ENCODE results near the gene ZSCAN4. TPM values are rescaled to one million over a fixed set of nuclear protein-coding genes. Genes with fewer than 3 reads are reported as not detected.

Gene ZSCAN4, protein sequence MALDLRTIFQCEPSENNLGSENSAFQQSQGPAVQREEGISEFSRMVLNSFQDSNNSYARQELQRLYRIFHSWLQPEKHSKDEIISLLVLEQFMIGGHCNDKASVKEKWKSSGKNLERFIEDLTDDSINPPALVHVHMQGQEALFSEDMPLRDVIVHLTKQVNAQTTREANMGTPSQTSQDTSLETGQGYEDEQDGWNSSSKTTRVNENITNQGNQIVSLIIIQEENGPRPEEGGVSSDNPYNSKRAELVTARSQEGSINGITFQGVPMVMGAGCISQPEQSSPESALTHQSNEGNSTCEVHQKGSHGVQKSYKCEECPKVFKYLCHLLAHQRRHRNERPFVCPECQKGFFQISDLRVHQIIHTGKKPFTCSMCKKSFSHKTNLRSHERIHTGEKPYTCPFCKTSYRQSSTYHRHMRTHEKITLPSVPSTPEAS
- polyA plus RNA-seq (2011; rRNA removed) (not detected in 2 replicates), polyA minus RNA-seq (2011; rRNA and poly(A)+ RNA removed) (not detected in 2 replicates)

DNA sequence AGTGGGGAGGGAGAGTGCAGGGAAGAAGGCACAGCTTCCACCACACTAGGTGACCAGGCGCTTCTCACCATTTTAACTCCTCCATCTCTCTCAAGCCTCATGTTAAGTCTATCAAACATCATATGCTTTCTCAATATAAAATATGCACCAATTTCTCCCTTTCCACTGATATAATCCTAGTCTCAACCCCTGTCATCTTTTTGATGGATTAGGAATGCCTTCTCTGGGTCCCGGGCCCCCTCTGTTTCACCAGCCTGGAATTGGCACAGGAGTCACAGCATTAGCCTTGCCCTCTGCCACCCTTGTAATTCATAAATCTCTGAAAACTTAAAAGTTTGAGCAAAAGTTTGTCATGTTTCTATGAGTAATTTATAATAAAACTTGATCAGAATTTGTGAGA is at the start of gene ZSCAN4:
Gene ZSCAN4 (plus strand): TSS at position 301 of the 400 bp plus-strand sequence. CDS start 7,211 bp downstream, outside the sequence.
- ChIA-PET POLR2A (no interaction called here), CTCF (no interaction called here)

GRCh38 chr19:57620673-57621348 is 47.9 kb upstream of the ZSCAN4 start:
- Histone ChIP-seq H3K27ac (ENCODE audit: low read depth, low read length) (no peak overlapping the region), H3K4me3 (ENCODE audit: low read depth, low read length) (no peak overlapping the region), H3K27me3 (ENCODE audit: control insufficient read depth, insufficient read depth, low read length) (no peaks in the 10 kb centered on the region), H3K9me3 (ENCODE audit: control insufficient read depth, insufficient read depth, low read length) (peaks cover 86% of the 10 kb centered on the region)
- TF ChIP-seq, protein P1, sequence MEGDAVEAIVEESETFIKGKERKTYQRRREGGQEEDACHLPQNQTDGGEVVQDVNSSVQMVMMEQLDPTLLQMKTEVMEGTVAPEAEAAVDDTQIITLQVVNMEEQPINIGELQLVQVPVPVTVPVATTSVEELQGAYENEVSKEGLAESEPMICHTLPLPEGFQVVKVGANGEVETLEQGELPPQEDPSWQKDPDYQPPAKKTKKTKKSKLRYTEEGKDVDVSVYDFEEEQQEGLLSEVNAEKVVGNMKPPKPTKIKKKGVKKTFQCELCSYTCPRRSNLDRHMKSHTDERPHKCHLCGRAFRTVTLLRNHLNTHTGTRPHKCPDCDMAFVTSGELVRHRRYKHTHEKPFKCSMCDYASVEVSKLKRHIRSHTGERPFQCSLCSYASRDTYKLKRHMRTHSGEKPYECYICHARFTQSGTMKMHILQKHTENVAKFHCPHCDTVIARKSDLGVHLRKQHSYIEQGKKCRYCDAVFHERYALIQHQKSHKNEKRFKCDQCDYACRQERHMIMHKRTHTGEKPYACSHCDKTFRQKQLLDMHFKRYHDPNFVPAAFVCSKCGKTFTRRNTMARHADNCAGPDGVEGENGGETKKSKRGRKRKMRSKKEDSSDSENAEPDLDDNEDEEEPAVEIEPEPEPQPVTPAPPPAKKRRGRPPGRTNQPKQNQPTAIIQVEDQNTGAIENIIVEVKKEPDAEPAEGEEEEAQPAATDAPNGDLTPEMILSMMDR (IDR thresholded peaks at IDR 0.05; ENCODE audit: low read depth, low read length) = no peak
- ChIA-PET POLR2A (no interaction called here), CTCF (no interaction called here)
- DNase-seq (ENCODE audit: low read depth, low spot score) = no peak

More for the DNA sequence above, at the start of gene ZSCAN4:
- Histone ChIP-seq H3K9me3 (ENCODE audit: control insufficient read depth, insufficient read depth, low read length) (peaks cover 3% of the 10 kb centered on the region; the same call in 1 of the 2 replicates), H3K27ac (ENCODE audit: low read depth, low read length) (no peak within 1 kb of the TSS), H3K4me3 (ENCODE audit: low read depth, low read length) (no peak within 1 kb of the TSS), H3K27me3 (ENCODE audit: control insufficient read depth, insufficient read depth, low read length) (no peaks in the 10 kb centered on the region)
- DNase-seq (ENCODE audit: low read depth, low spot score) = no peak
- TF ChIP-seq, protein P1 (IDR thresholded peaks at IDR 0.05; ENCODE audit: low read depth, low read length) = no peak

DNA sequence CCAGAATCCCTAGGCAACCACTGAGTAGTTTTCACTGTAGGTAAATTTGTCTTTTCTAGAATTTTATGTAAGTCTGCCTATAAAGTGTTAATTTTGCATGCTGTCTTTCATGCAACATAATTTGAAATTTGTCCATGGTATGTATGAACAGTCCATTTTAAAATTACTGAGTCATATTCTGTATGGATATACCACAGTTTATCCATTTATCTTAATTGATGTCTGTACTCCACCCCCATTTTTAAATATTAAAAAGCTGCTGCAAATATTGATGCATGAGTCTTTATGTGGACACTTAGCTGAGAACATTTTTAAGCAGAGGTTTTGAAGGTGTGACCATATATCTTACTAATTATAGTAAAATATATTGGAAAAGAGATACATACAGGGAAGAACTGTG is 45.6 kb upstream of the ZSCAN4 start:
- Histone ChIP-seq H3K27me3 (ENCODE audit: control insufficient read depth, insufficient read depth, low read length) (no peaks in the 10 kb centered on the region), H3K9me3 (ENCODE audit: control insufficient read depth, insufficient read depth, low read length) (peaks cover 78% of the 10 kb centered on the region), H3K4me3 (ENCODE audit: low read depth, low read length) (no peak overlapping the region), H3K27ac (ENCODE audit: low read depth, low read length) (no peak overlapping the region)
- DNase-seq (ENCODE audit: low read depth, low spot score) = no peak
- POLR2A ChIA-PET = no interaction called here
- CTCF ChIA-PET = no interaction called here
- TF ChIP-seq, protein P1 (IDR thresholded peaks at IDR 0.05; ENCODE audit: low read depth, low read length) = no peak

GRCh38 chr19:57632987-57633831 is 35.5 kb upstream of the ZSCAN4 start, which contains the start of gene ZNF211:
TSS of gene ZNF211 (plus strand) at chr19:57633168. CDS start at chr19:57633347, 179 bp downstream.
- Histone ChIP-seq H3K9me3 (ENCODE audit: control insufficient read depth, insufficient read depth, low read length) (peaks cover 14% of the 10 kb centered on the region), H3K27me3 (ENCODE audit: control insufficient read depth, insufficient read depth, low read length) (no peaks in the 10 kb centered on the region), H3K4me3 (ENCODE audit: low read depth, low read length) (peak within 1 kb of the TSS; percentile 91), H3K27ac (ENCODE audit: low read depth, low read length) (peak within 1 kb of the TSS; percentile 25)
- DNase-seq (ENCODE audit: low read depth, low spot score) = peak; percentile 76
- POLR2A ChIA-PET = interaction anchor here (0.5 to 1.5 kb wide), 5 partner anchors 19 to 995 kb away, joined by 3 to 7 read pairs (median 3); partner anchors contain the start of genes ZNF134, ZNF544 and ZNF551
- TF ChIP-seq, protein P1 (IDR thresholded peaks at IDR 0.05; ENCODE audit: low read depth, low read length) = no peak
- CTCF ChIA-PET = interaction anchor here (0.6 to 1.9 kb wide), 2 partner anchors 49 to 128 kb away, joined by 3 to 6 read pairs; partner anchors contain the start of gene ZNF551
